HG03064 (cell line): ENCODE measurements around the gene MYOM3.

ENCODE experiments used
- ATAC-seq: cut with Tn5 transposase; IDR thresholded peaks from one replicate; pipeline ENCODE4 v1.9.1; 2021; ENCODE audit warnings: low read depth; ENCODE audit not compliant: unreplicated experiment

The MYOM3 gene

DNA sequence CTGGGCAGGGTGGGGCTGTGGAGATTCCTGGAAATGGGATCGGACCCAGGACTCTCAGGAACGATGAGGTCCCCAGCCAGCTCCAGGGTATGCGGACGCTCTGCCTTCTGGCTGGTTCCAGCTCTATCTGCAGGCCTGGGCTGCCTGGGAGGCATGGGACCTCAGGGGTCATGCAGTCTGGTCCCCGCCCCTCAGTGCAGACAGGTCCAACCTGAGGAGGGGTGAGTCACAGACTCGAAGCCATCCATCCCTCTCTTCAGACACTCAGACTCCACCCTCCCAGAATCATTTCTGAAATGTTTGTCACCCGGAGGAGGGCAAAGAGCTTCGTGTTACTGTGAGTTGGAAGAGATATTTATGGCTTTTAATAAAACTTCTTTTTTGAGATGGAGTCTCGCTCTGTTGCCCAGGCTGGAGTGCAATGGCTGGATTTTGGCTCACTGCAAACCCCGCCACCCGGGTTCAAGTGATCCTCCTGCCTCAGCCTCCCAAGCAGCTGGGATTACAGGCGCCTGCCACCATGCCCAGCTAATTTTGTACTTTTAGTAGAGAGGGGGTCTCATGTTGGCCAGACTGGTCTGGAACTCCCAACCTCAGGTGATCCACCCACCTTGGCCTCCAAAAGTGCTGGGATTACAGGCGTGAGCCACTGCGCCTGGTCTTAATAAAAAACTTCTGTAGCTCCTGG is 5.9 kb upstream of the MYOM3 start:
- ATAC-seq, result no peak

DNA sequence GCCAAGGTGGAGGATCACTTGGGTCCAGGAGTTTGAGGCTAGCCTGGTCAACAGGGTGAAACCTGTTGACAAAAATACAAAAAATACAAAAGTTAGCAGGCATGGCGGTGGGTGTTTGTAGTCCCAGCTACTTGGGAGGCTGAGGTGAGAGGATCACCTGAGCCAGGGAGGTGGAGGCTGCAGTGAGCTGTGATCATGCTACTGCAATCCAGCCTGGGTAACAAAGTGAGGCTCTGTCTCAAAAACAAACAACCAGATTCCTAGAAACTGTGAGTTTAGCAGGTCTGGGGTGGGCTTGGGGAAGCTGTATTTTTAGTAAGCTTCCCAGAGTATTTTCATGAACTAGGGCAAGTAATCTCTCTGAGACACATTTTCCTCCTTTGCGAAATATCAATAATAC is 5.2 kb upstream of the MYOM3 start:
- no peak for ATAC-seq

- no peak for ATAC-seq
Measured at GRCh38 chr1:24114753-24115152, 2.8 kb upstream of the MYOM3 start.

DNA sequence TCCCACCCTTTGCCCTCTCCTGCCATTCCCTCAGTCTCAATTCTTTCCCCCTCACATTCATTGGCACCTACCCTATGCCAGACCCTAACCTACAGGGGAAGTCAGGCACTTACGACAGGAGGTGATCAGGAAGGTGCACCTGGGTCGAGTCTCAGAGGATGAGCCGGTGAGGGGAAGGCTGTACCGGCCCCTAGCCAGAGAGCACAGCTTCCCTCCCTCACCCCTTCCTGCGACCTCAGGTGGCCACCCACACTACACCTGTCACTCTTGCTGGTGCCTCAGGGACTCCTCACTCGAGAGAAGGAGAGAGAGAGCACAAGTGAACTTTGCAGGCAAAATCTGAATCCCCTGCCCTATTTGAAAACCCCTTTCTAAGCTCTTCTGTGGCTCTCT is 1.7 kb upstream of the MYOM3 start:
- ATAC-seq, result no peak

GRCh38 chr1:24111262-24111995 is 506 bp downstream of the MYOM3 start:
- no peak for ATAC-seq

- ATAC-seq, result no peak
Measured at GRCh38 chr1:24110642-24111261, 1.2 kb downstream of the MYOM3 start.

DNA sequence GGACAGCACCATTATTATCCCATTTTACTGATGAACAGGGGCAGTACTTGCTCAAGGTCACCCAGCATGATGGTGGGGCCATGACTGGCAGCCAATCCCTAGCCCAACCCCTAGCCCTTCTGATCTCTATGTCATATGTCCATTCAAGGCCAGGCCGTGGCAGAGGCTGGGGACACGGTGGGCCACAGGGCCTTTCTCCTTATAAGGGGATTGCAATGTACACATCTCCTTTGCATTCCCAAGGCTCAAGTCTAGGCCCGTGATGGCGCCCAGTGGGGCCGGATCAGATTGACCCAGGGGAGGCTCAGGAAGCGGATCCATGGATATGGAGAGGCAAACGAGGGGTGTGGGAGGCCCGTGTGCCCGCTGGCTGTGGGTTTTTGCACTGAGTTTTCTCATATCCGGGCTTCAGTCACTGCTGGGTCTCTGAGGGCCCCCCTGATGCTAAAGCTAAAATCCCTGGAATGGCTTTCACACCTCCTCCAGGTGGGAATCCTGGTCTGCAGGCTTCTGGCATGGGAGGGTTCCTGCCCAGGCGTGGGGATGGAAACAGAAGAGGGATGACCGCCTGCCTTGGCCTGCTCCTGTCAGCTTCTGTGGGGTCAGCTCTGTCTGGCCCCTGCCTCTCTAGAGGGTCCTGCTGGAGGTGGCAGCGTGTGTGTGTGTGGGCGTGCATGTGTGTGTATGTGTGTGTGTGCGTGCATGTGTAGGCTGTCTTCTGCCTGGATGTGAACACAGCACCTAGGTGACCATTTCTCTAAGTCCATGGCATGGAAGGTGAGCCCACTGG is 2.1 kb downstream of the MYOM3 start:
- no peak for ATAC-seq

DNA sequence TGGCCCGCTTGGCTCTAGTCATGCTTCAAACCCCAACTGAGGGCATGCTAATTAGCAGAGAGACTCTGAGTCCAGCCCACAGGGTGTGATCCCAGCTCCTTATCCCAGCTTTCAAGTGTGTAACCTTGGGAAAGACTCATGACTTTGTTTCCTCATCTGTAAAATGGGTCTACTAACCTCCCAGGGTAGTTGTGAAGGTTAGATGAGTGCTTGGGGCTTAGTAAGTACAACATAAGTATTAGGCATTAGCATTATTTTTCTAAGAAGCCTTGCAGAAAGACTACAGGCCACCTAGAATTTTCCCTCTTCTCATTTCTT is 2.8 kb downstream of the MYOM3 start:
- no peak for ATAC-seq

- no peak for ATAC-seq
Measured at GRCh38 chr1:24108334-24109165, 3.4 kb downstream of the MYOM3 start.

DNA sequence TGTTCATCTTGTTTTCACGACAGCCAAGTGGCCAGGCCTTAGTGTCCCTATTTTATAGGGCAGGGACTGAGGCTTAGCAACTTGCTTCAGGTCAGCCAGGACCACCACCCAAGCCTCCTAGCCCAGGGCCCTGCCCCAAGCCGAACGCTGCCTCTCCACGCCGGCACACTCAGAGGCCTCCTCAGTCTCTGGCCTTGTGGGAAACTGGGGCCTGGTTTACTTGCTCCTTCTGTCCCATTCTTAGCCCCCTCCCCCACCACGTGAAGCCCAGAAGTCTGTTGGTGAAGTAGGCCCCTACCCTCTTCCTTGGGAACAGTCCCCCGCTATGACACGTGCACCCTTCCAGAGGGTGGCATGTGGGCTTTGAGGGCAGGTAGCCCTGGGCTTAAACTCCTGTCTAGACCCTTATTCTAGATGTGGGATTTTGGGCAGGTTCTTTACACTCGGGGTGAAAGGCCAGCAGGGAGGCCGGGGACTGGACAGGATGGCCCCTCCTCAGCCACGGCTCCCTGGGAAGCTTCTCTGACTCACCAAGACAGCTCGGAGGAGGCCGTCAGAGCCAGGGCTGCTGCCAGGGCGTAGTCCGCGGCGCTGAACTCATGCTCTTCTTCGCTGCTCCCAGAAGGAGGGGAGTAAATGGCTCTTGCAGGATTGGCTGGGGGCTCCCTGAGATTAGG is 4.3 kb downstream of the MYOM3 start:
- no peak for ATAC-seq

GRCh38 chr1:24105368-24106160 is 6.4 kb downstream of the MYOM3 start:
- ATAC-seq, result no peak

- ATAC-seq, result no peak
Measured at GRCh38 chr1:24104854-24105253, 7.1 kb downstream of the MYOM3 start.

- no peak for ATAC-seq
Measured at GRCh38 chr1:24103879-24104278, 8.1 kb downstream of the MYOM3 start.

DNA sequence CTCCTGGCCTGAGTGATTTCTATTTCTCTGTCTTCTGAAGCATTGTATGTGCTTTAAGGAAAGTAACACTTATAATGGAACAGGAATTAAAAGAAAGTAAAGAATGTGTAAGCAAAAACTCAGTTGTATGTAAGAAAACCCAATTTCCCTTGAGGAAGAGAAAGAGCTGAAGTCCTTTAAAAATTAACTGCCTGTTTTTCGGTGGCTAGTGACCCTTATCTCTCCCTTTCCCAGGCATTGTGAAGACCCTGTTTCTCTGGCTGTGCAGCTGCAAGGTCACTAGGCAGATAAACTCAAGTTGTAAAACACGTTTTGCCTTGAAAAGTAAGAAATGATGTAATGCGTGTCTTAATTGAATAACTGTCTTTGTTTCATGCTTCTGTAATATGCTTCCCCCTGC is 8.5 kb downstream of the MYOM3 start:
- no peak for ATAC-seq

DNA sequence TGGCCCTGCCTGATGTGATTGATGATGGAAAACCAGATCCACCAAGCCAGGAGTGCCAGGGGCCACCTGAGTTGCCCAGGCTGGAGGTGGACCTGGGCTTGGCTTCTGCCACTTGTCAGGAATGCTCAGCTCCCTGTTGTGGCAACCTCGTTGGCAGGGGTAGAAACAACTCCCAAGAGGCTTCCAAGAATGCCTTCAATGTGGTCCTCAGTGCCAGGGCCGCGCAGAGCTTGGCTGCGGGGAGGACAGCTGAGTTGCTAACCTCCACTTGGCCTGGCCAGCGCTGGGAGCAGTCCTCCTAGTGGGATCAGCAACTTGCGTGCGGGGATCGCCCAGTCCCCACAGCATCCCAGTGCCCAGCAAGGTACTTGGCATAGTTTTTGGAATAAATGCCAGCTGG is 9.0 kb downstream of the MYOM3 start:
- no peak for ATAC-seq

- ATAC-seq, result no peak
Measured at GRCh38 chr1:24101796-24102586, 9.9 kb downstream of the MYOM3 start.

DNA sequence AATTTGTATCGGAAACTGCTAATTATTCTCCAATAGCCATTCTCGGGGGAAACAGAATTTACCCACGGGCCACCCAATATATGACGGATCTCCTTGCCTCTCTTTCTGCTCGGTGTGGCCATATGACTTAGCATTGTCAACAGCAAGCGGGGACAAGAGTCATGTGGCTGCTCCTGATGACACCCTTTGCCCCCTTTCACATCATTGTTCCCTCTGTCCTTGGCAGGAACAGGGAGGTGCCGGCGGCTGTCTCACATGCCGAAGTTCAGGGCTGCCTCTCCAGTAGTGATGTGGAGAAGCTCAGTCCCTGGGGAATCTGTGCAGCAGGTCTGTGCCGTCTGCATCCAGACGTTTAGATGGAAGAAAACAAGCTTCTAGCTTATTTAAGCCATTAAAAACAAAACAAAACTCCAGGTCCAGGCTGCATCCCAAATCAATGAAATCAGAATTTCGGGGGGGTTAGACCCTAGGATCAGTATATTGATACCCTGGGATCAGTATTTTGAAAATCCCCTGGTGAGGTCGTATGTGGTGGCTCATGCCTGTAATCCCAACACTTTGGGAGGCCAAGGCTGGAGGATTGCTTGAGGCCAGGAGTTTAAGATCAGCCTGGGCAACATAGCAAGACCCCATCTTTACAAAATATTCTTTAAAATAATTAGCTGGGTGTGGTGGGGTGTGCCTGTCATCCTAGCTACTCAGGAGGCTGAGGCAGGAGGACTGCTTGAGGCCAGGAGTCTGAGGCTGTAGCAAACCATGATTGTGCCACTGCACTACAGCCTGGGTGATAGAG is 10.8 kb downstream of the MYOM3 start:
- no peak for ATAC-seq
